Psoas muscle (tissue), 8 donors: Measurements from ENCODE around the gene CHN2. TPM values are rescaled to one million over a fixed set of nuclear protein-coding genes. Genes with fewer than 3 reads are reported as not detected.
A peak's percentile ranks its signal among the peaks of the same experiment; 100 is the strongest.

Experiments used
- ATAC-seq, 4 donors: fragments of 200-7000 bp; cut with Tn5 transposase; one replicate each; pipeline ENCODE4 v1.9.1; 2020; ENCODE audit warnings: moderate library complexity in 3 of 4, mild to moderate bottlenecking in 2 of 4
- DNase-seq, 2 donors: peaks; one replicate each; pipeline ENCODE4 v3.0.0-alpha.2; 2020
- H3K27ac ChIP-seq: fragments of 200-600 bp; one replicate; pipeline ENCODE4 v1.8.0; 2022
- H3K27me3 ChIP-seq, 3 donors: fragments of 200-600 bp in 1 of 3; one replicate each; pipeline versions ENCODE4 v1.6.1 to v1.8.0; 2013 to 2022; ENCODE audit warnings: low read length in 2 of 3, mild to moderate bottlenecking in 2 of 3, moderate library complexity in 1 of 3; ENCODE audit not compliant: insufficient read depth in 3 of 3
- H3K36me3 ChIP-seq, 2 donors: fragments of 200-600 bp in 1 of 2; one replicate each; pipeline versions ENCODE4 v1.6.1 to v1.8.0; 2013 to 2022; ENCODE audit warnings: low read depth in 1 of 2, mild to moderate bottlenecking in 1 of 2, moderate library complexity in 1 of 2; ENCODE audit not compliant: insufficient read depth in 1 of 2
- H3K4me1 ChIP-seq: fragments of 200-600 bp; one replicate; pipeline ENCODE4 v1.8.0; 2022
- H3K4me3 ChIP-seq: fragments of 200-600 bp; one replicate; pipeline ENCODE4 v1.8.0; 2022; ENCODE audit warnings: mild to moderate bottlenecking
- H3K9me3 ChIP-seq: fragments of 200-600 bp; one replicate; pipeline ENCODE4 v1.8.0; 2022
- WGBS, 3 donors: extraction: QIAGEN DNeasy Blood & Tissue Kit; methylation state at CpG; one replicate each; pipeline versions ENCODE4 v1.1.6 to v1.1.7; 2013; 5-methylcytosine and 5-hydroxymethylcytosine counted together
- intact Hi-C, 2 donors: fragments of 100-400 bp; cut with DNase I; formaldehyde crosslinking; loops; one replicate each; pipeline versions ENCODE4 v1.11.0 to v1.14.2; 2022
- polyA plus RNA-seq, 3 donors: library from polyadenylated mRNA; stranded (reverse); fragments of 200-250 nt; gene quantifications; one replicate each; pipeline ENCODE4 v1.2.3, GENCODE V29; 2013
- total RNA-seq, 4 donors: library from RNA; stranded (reverse); fragmentation: NEBNext Ultra II Directional in 2 of 4; extraction: Animal tissue kit (Norgen Biotek cat#: 25700) in 2 of 4; gene quantifications; one replicate each; pipeline versions ENCODE4 v1.2.1 to v1.2.4, GENCODE V29; 2021 to 2023
- TF ChIP-seq, protein P1 (sequence below): fragments of 200-600 bp; IDR thresholded peaks from one replicate; pipeline ENCODE4 v1.8.0; 2022; ENCODE audit warnings: antibody characterized with exemption
- donor health status: healthy with polysubstance abuse.
- donor health status: DM: no; HTN: no; CAD: no; lungs with moderate emphysema.
- donor health status: Bipolar disorder and iron deficiency.
- donor health status: healthy.
- donor health status: DM: yes; HTN: yes; CAD: no.
- donor health status: DM: no; HTN: no; CAD: no.
- donor health status: DM: no; HTN: no; CAD: no.
- donor health status: DM: yes; HTN: yes; CAD: no.

Gene CHN2
- total and polyA plus RNA-seq, 7 donors, result 0.43 to 18.1 (median 2.3) TPM

DNA sequence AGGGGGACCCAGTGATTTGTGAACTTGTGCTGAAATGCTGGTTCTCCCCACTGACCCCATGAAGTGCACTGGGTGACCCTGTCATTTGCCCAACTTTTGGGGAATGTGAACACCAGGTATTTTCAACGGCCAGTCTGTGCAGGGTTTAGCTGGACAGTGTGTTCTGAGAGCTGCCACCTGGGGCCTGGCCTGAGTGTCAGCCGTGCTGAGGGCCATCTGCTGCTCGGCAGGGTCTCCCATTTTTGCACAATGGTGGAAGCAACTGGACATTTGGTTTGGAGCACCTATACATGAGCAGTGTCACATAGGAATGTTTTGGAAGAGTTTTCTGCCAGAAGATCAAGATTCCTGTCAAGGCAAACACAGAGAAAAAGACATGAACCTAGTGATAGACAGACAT lies 5.2 kb downstream of the CHN2 start:
- no peaks in the 10 kb centered on the region for H3K27me3 ChIP-seq
- 65 to 78% (median 74%) methylated on average over 3 of the region's 3 CpGs for WGBS, 3 donors
- H3K9me3 ChIP-seq, result no peaks in the 10 kb centered on the region
- ATAC-seq (no peak), DNase-seq (no peak)
- TF ChIP-seq, protein P1, sequence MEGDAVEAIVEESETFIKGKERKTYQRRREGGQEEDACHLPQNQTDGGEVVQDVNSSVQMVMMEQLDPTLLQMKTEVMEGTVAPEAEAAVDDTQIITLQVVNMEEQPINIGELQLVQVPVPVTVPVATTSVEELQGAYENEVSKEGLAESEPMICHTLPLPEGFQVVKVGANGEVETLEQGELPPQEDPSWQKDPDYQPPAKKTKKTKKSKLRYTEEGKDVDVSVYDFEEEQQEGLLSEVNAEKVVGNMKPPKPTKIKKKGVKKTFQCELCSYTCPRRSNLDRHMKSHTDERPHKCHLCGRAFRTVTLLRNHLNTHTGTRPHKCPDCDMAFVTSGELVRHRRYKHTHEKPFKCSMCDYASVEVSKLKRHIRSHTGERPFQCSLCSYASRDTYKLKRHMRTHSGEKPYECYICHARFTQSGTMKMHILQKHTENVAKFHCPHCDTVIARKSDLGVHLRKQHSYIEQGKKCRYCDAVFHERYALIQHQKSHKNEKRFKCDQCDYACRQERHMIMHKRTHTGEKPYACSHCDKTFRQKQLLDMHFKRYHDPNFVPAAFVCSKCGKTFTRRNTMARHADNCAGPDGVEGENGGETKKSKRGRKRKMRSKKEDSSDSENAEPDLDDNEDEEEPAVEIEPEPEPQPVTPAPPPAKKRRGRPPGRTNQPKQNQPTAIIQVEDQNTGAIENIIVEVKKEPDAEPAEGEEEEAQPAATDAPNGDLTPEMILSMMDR, result no peak
- no peak overlapping the region for H3K27ac ChIP-seq
- H3K4me1 ChIP-seq, result no peaks in the 10 kb centered on the region
- intact Hi-C loops, result no loop called here
- H3K4me3 ChIP-seq, result no peak overlapping the region
- H3K36me3 ChIP-seq, result no peaks in the 10 kb centered on the region

DNA sequence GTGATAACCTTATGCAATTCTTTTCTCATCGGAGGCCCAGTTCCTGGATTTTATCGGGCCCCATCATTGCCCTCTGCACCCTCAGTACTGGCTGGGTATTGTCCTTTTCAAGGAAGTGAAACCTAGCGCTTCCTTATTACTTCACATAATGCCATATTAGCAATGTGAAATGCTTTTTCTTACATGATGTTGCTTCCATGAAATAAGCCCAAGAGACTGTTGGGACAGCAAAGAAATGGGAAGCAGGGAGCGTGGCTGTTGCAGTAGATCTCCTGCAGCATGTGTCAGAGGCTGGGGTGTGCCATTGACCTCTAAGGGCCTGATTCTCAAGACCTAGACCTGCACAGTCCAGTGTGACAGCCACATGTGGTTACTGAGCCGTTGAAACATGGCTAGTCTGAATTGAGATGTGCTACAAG lies 8.1 kb downstream of the CHN2 start:
- intact Hi-C loops, result no loop called here
- H3K4me3 ChIP-seq, result no peak overlapping the region
- DNase-seq (peak in 1 of 2 donors; percentile 12), ATAC-seq (no peak)
- TF ChIP-seq, protein P1, result no peak
- H3K27me3 ChIP-seq, result no peaks in the 10 kb centered on the region
- H3K9me3 ChIP-seq, result no peaks in the 10 kb centered on the region
- no peaks in the 10 kb centered on the region for H3K4me1 ChIP-seq
- 83 to 90% (median 84%) methylated on average over 5 of the region's 5 CpGs for WGBS, 3 donors
- H3K27ac ChIP-seq, result no peak overlapping the region
- H3K36me3 ChIP-seq, result no peaks in the 10 kb centered on the region

DNA sequence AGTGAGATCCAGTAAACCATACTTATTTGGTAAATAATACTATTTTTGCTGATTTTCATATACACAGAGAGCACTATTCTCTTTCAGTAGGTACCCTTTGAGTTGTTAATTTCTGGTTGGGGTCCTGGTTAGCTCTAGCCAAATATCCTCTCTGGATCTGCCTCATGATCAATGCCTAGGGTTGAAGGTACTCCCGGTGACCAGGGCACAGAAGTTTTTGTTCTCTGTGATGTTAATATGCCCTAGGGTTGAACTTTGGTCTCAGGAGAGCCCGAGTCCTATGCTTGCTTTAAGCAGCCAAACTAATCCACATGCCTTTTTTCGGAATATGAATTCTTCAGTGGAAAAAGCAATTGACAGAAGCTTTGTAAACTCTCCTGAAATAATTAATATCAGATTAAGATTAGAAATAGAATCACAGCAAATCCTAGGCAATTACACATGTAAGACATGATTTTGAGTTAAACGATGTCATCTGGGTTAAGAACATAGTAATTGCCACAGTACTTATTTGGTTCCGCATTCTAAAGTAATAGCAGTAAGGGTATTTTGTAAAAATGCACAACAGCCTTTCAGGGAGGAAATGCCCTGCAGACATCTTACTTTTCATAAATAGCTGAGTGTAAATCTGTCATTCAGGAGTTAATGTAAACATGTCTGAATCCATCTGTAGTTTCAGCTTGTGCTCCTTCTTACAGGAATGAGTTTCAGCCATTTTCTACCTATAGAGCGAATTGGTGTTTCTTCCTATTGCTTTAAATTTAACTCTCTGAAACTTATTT lies 10.1 kb downstream of the CHN2 start:
- Histone ChIP-seq H3K9me3 (no peaks in the 10 kb centered on the region), H3K4me3 (no peak overlapping the region), H3K27me3 (no peaks in the 10 kb centered on the region), H3K4me1 (no peaks in the 10 kb centered on the region), H3K36me3 (no peaks in the 10 kb centered on the region), H3K27ac (no peak overlapping the region)
- WGBS, 3 donors, result 60 to 67% (median 64%) methylated on average over 6 of the region's 6 CpGs
- TF ChIP-seq, protein P1, result no peak
- ATAC-seq (no peak), DNase-seq (no peak)
- intact Hi-C loops, result no loop called here

DNA sequence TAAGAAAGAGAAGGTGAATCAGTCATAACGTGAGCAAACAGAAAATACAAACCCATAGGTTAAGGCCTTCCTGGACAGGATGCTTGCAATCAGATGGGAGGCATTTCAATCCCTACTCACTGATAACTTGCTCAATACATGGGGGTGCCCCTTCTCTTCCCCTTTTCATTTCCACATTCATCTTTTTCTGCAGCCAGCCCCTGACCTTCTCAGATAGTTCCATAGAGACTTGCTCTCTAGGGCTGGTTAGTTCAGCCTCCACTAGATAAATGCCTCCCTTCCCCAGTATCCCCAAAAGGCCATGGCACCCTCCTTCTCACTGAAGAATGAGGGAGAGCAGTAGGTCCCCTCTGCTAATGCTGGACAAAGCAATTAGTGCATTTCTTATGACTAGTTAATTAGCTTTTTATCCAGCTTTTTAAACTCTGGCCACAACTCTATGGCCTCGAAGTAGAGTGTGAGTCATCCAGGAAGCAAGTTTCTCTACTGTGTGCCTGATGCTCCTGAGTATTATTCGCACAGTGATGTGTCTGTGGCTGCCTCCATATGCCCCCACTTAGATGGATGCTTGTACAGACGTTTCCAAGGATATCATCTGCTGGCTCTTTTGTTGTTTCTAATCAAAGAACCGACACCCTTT lies 12.7 kb downstream of the CHN2 start:
- no peak for ATAC-seq
- Histone ChIP-seq H3K9me3 (no peaks in the 10 kb centered on the region), H3K36me3 (no peaks in the 10 kb centered on the region), H3K4me1 (no peaks in the 10 kb centered on the region), H3K27ac (no peak overlapping the region), H3K27me3 (no peaks in the 10 kb centered on the region), H3K4me3 (no peak overlapping the region)
- WGBS, 3 donors, result 59 to 63% (median 60%) methylated on average over 5 of the region's 5 CpGs
- TF ChIP-seq, protein P1, result no peak
- DNase-seq, result no peak
- intact Hi-C loops, result no loop called here
